Measurements from ENCODE around the gene UBASH3A. TPM values are rescaled to one million over a fixed set of nuclear protein-coding genes. Genes with fewer than 3 reads are reported as not detected.

The UBASH3A gene
- total and polyA plus RNA-seq, 4 donors = 0.10 to 1.4 (median 0.75) TPM; not detected in 1

- WGBS, 2 donors = 77 to 78% methylated on average over 18 of the region's 18 CpGs
- intact Hi-C loops (cut with DNase I) = no loop called here
- no peak for ATAC-seq (ENCODE audit: low FRiP score)
Observed at GRCh38 chr21:42370894-42371654, 32.6 kb upstream of the UBASH3A start.

GRCh38 chr21:42373196-42373907 is 30.4 kb upstream of the UBASH3A start:
- H3K27me3 ChIP-seq (ENCODE audit: control insufficient read depth in 1 of 2, insufficient read depth in 2 of 2, low read length in 1 of 2) = no peaks in the 10 kb centered on the region
- ATAC-seq (ENCODE audit: low FRiP score) (no peak), DNase-seq (peak in 1 of 2 donors; percentile 33)
- no peak overlapping the region for H3K27ac ChIP-seq (ENCODE audit: low read depth in 1 of 2, low read length in 2 of 2)
- 75% methylated on average over 25 of the region's 25 CpGs for WGBS, 2 donors
- no peaks in the 10 kb centered on the region for H3K36me3 ChIP-seq (ENCODE audit: control insufficient read depth in 1 of 2, insufficient read depth in 2 of 2, low read length in 1 of 2)
- H3K4me1 ChIP-seq (ENCODE audit: control insufficient read depth in 1 of 2, insufficient read depth in 2 of 2, low read length in 2 of 2) = no peaks in the 10 kb centered on the region
- intact Hi-C loops (cut with DNase I) = no loop called here
- H3K4me3 ChIP-seq (ENCODE audit: low read length in 2 of 2) = no peak overlapping the region
- no peaks in the 10 kb centered on the region for H3K9me3 ChIP-seq (ENCODE audit: control insufficient read depth, low read length)

More at GRCh38 chr21:42370894-42371654, 32.6 kb upstream of the UBASH3A start:
- DNase-seq = no peak
- Histone ChIP-seq H3K4me1 (ENCODE audit: control insufficient read depth in 1 of 2, insufficient read depth in 2 of 2, low read length in 2 of 2) (no peaks in the 10 kb centered on the region), H3K27ac (ENCODE audit: low read depth in 1 of 2, low read length in 2 of 2) (no peak overlapping the region), H3K4me3 (ENCODE audit: low read length in 2 of 2) (no peak overlapping the region), H3K36me3 (ENCODE audit: control insufficient read depth in 1 of 2, insufficient read depth in 2 of 2, low read length in 1 of 2) (no peaks in the 10 kb centered on the region), H3K27me3 (ENCODE audit: control insufficient read depth in 1 of 2, insufficient read depth in 2 of 2, low read length in 1 of 2) (no peaks in the 10 kb centered on the region), H3K9me3 (ENCODE audit: control insufficient read depth, low read length) (no peaks in the 10 kb centered on the region)

GRCh38 chr21:42373908-42374455 is 29.7 kb upstream of the UBASH3A start:
- Histone ChIP-seq H3K27ac (ENCODE audit: low read depth in 1 of 2, low read length in 2 of 2) (no peak overlapping the region), H3K36me3 (ENCODE audit: control insufficient read depth in 1 of 2, insufficient read depth in 2 of 2, low read length in 1 of 2) (no peaks in the 10 kb centered on the region), H3K4me3 (ENCODE audit: low read length in 2 of 2) (no peak overlapping the region), H3K4me1 (ENCODE audit: control insufficient read depth in 1 of 2, insufficient read depth in 2 of 2, low read length in 2 of 2) (no peaks in the 10 kb centered on the region), H3K9me3 (ENCODE audit: control insufficient read depth, low read length) (no peaks in the 10 kb centered on the region), H3K27me3 (ENCODE audit: control insufficient read depth in 1 of 2, insufficient read depth in 2 of 2, low read length in 1 of 2) (no peaks in the 10 kb centered on the region)
- intact Hi-C loops (cut with DNase I) = no loop called here
- no peak for ATAC-seq (ENCODE audit: low FRiP score)
- peak; percentile 38 to 49 for DNase-seq
- 77 to 81% methylated on average over 16 of the region's 16 CpGs for WGBS, 2 donors

GRCh38 chr21:42374457-42374856 is 29.2 kb upstream of the UBASH3A start:
- H3K27ac ChIP-seq (ENCODE audit: low read depth in 1 of 2, low read length in 2 of 2) = no peak overlapping the region
- H3K9me3 ChIP-seq (ENCODE audit: control insufficient read depth, low read length) = no peaks in the 10 kb centered on the region
- DNase-seq (peak in 1 of 2 donors; percentile 16), ATAC-seq (ENCODE audit: low FRiP score) (no peak)
- H3K27me3 ChIP-seq (ENCODE audit: control insufficient read depth in 1 of 2, insufficient read depth in 2 of 2, low read length in 1 of 2) = no peaks in the 10 kb centered on the region
- H3K4me1 ChIP-seq (ENCODE audit: control insufficient read depth in 1 of 2, insufficient read depth in 2 of 2, low read length in 2 of 2) = no peaks in the 10 kb centered on the region
- intact Hi-C loops (cut with DNase I) = no loop called here
- H3K4me3 ChIP-seq (ENCODE audit: low read length in 2 of 2) = no peak overlapping the region
- H3K36me3 ChIP-seq (ENCODE audit: control insufficient read depth in 1 of 2, insufficient read depth in 2 of 2, low read length in 1 of 2) = no peaks in the 10 kb centered on the region
- WGBS, 2 donors = 66 to 70% methylated on average over 7 of the region's 7 CpGs

GRCh38 chr21:42374864-42375499 is 28.7 kb upstream of the UBASH3A start:
- no peak overlapping the region for H3K4me3 ChIP-seq (ENCODE audit: low read length in 2 of 2)
- H3K36me3 ChIP-seq (ENCODE audit: control insufficient read depth in 1 of 2, insufficient read depth in 2 of 2, low read length in 1 of 2) = no peaks in the 10 kb centered on the region
- intact Hi-C loops (cut with DNase I) = no loop called here
- no peak overlapping the region for H3K27ac ChIP-seq (ENCODE audit: low read depth in 1 of 2, low read length in 2 of 2)
- DNase-seq (peak in 1 of 2 donors; percentile 51), ATAC-seq (ENCODE audit: low FRiP score) (no peak)
- no peaks in the 10 kb centered on the region for H3K9me3 ChIP-seq (ENCODE audit: control insufficient read depth, low read length)
- 13 to 19% methylated on average over 23 of the region's 23 CpGs for whole genome bisulfite sequencing, 2 donors
- H3K27me3 ChIP-seq (ENCODE audit: control insufficient read depth in 1 of 2, insufficient read depth in 2 of 2, low read length in 1 of 2) = no peaks in the 10 kb centered on the region
- no peaks in the 10 kb centered on the region for H3K4me1 ChIP-seq (ENCODE audit: control insufficient read depth in 1 of 2, insufficient read depth in 2 of 2, low read length in 2 of 2)

- no peaks in the 10 kb centered on the region for H3K4me1 ChIP-seq (ENCODE audit: control insufficient read depth in 1 of 2, insufficient read depth in 2 of 2, low read length in 2 of 2)
- H3K9me3 ChIP-seq (ENCODE audit: control insufficient read depth, low read length) = no peaks in the 10 kb centered on the region
- H3K27ac ChIP-seq (ENCODE audit: low read depth in 1 of 2, low read length in 2 of 2) = no peak overlapping the region
- intact Hi-C loops (cut with DNase I) = no loop called here
- H3K27me3 ChIP-seq (ENCODE audit: control insufficient read depth in 1 of 2, insufficient read depth in 2 of 2, low read length in 1 of 2) = no peaks in the 10 kb centered on the region
- WGBS, 2 donors = 64 to 67% methylated on average over 11 of the region's 11 CpGs
- no peak overlapping the region for H3K4me3 ChIP-seq (ENCODE audit: low read length in 2 of 2)
- DNase-seq = peak in 1 of 2 donors; percentile 51
- no peak for ATAC-seq (ENCODE audit: low FRiP score)
- H3K36me3 ChIP-seq (ENCODE audit: control insufficient read depth in 1 of 2, insufficient read depth in 2 of 2, low read length in 1 of 2) = no peaks in the 10 kb centered on the region
Observed at GRCh38 chr21:42375506-42375905, 28.2 kb upstream of the UBASH3A start.

DNA sequence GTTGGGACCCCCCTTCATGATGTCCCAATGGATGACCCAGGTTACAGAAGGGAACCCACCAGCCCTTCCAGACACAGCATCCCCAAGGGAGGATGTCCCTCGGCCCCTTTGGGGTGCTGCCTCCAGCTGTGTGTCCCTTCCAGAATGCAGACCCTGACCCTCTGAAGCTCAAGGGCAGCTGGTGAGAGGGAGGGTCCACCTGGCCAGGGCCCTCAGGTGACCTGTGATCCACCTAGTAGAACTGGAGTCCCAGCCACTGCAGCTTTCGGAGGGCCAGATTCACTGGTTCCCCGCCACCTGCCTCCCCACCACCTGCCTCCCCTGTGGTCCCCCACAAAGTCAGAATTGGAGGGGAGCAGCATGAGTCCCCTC is 27.8 kb upstream of the UBASH3A start:
- H3K27me3 ChIP-seq (ENCODE audit: control insufficient read depth in 1 of 2, insufficient read depth in 2 of 2, low read length in 1 of 2) = no peaks in the 10 kb centered on the region
- H3K4me3 ChIP-seq (ENCODE audit: low read length in 2 of 2) = no peak overlapping the region
- WGBS, 2 donors = 74 to 86% methylated on average over 3 of the region's 3 CpGs
- H3K4me1 ChIP-seq (ENCODE audit: control insufficient read depth in 1 of 2, insufficient read depth in 2 of 2, low read length in 2 of 2) = no peaks in the 10 kb centered on the region
- ATAC-seq (ENCODE audit: low FRiP score) (no peak), DNase-seq (peak in 1 of 2 donors; percentile 59)
- H3K36me3 ChIP-seq (ENCODE audit: control insufficient read depth in 1 of 2, insufficient read depth in 2 of 2, low read length in 1 of 2) = no peaks in the 10 kb centered on the region
- intact Hi-C loops (cut with DNase I) = no loop called here
- H3K9me3 ChIP-seq (ENCODE audit: control insufficient read depth, low read length) = no peaks in the 10 kb centered on the region
- no peak overlapping the region for H3K27ac ChIP-seq (ENCODE audit: low read depth in 1 of 2, low read length in 2 of 2)

DNA sequence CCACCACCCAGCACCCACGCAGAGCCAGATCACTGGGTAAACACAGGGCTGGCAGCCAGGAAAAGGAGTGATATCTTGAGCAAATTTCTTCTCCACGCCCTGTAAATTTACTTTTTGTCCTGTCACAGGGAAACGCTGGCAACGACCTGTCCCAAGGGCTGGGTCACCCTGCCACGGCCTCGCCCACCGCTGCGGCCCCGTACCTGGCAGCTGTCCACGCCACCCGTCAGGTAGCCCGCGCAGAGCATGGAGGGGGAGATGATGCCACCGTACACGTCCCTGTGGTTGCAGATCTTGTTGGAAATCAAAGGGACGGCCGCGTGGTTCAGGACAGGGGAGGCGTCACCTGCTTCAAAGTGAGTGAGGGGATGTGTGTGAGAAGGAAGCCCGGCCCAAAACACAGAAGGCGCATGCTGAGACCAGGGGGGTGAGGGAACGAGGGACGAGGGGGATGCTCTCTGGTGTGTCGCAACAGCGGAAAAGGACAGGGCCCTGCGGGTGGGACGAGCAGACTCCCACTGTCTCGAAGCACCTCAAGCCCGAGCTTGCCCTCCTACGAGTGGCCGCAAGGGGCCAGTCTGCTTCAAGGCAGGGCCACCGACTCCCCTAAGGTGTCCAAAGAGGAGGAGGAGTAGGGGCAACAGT is 27.2 kb upstream of the UBASH3A start:
- H3K27me3 ChIP-seq (ENCODE audit: control insufficient read depth in 1 of 2, insufficient read depth in 2 of 2, low read length in 1 of 2) = no peaks in the 10 kb centered on the region
- intact Hi-C loops (cut with DNase I) = no loop called here
- no peak overlapping the region for H3K4me3 ChIP-seq (ENCODE audit: low read length in 2 of 2)
- H3K27ac ChIP-seq (ENCODE audit: low read depth in 1 of 2, low read length in 2 of 2) = no peak overlapping the region
- 71% methylated on average over 32 of the region's 32 CpGs for WGBS, 2 donors
- DNase-seq (peak in 1 of 2 donors; percentile 69), ATAC-seq (ENCODE audit: low FRiP score) (no peak)
- H3K9me3 ChIP-seq (ENCODE audit: control insufficient read depth, low read length) = peaks cover 2% of the 10 kb centered on the region
- H3K4me1 ChIP-seq (ENCODE audit: control insufficient read depth in 1 of 2, insufficient read depth in 2 of 2, low read length in 2 of 2) = no peaks in the 10 kb centered on the region
- H3K36me3 ChIP-seq (ENCODE audit: control insufficient read depth in 1 of 2, insufficient read depth in 2 of 2, low read length in 1 of 2) = no peaks in the 10 kb centered on the region
